Measurements from ENCODE around the gene HMCES. TPM values are rescaled to one million over a fixed set of nuclear protein-coding genes. Genes with fewer than 3 reads are reported as not detected.
A peak's percentile ranks its signal among the peaks of the same experiment; 100 is the strongest.

Gene HMCES
- total and polyA plus RNA-seq, 7 donors, result 15.2 to 41.2 (median 21.6) TPM

- Histone ChIP-seq H3K4me3 (no peak overlapping the region), H3K9me3 (no peaks in the 10 kb centered on the region), H3K27me3 (no peaks in the 10 kb centered on the region), H3K4me1 (peaks cover 2 to 13% (median 9%) of the 10 kb centered on the region in 4 donors), H3K36me3 (peaks cover 0 to 29% (median 0%) of the 10 kb centered on the region in 4 donors), H3K27ac (no peak overlapping the region)
- intact Hi-C loops (cut with DNase I), result no loop called here
- WGBS, 2 donors, result 93 to 97% methylated on average over 8 of the region's 8 CpGs
- TF ChIP-seq POLR2AphosphoS5 (IDR thresholded peaks at IDR 0.05) (no peak), CTCF (IDR thresholded peaks at IDR 0.05) (no peak), POLR2A (IDR thresholded peaks at IDR 0.05) (no peak), EP300 (IDR thresholded peaks at IDR 0.05) (no peak)
- DNase-seq, result peak; percentile 56
Observed at GRCh38 chr3:129320261-129320660, 41.6 kb downstream of the HMCES start.

GRCh38 chr3:129320825-129321487 lies 42.3 kb downstream of the HMCES start:
- H3K9me3 ChIP-seq, result no peaks in the 10 kb centered on the region
- H3K27ac ChIP-seq, result no peak overlapping the region
- no peaks in the 10 kb centered on the region for H3K27me3 ChIP-seq
- intact Hi-C loops (cut with DNase I), result no loop called here
- peaks cover 2 to 13% (median 9%) of the 10 kb centered on the region in 4 donors for H3K4me1 ChIP-seq
- TF ChIP-seq EP300 (IDR thresholded peaks at IDR 0.05) (no peak), POLR2AphosphoS5 (IDR thresholded peaks at IDR 0.05) (no peak), CTCF (IDR thresholded peaks at IDR 0.05) (no peak), POLR2A (IDR thresholded peaks at IDR 0.05) (no peak)
- peak; percentile 30 for DNase-seq
- H3K36me3 ChIP-seq, result peaks cover 0 to 29% (median 0%) of the 10 kb centered on the region in 4 donors
- H3K4me3 ChIP-seq, result no peak overlapping the region
- 93 to 95% methylated on average over 7 of the region's 7 CpGs for WGBS, 2 donors

- H3K9me3 ChIP-seq, result no peaks in the 10 kb centered on the region
- peaks cover 0 to 29% (median 0%) of the 10 kb centered on the region in 4 donors for H3K36me3 ChIP-seq
- H3K27ac ChIP-seq, result no peak overlapping the region
- intact Hi-C loops (cut with DNase I), result no loop called here
- no peak overlapping the region for H3K4me3 ChIP-seq
- no peaks in the 10 kb centered on the region for H3K27me3 ChIP-seq
- TF ChIP-seq POLR2A (IDR thresholded peaks at IDR 0.05) (no peak), CTCF (IDR thresholded peaks at IDR 0.05) (no peak), EP300 (IDR thresholded peaks at IDR 0.05) (no peak), POLR2AphosphoS5 (IDR thresholded peaks at IDR 0.05) (no peak)
- WGBS, 2 donors, result 92 to 93% methylated on average over 9 of the region's 9 CpGs
- peak; percentile 64 for DNase-seq
- peaks cover 0 to 11% (median 6%) of the 10 kb centered on the region in 4 donors for H3K4me1 ChIP-seq
Observed at GRCh38 chr3:129321887-129322286, 43.2 kb downstream of the HMCES start.

- Histone ChIP-seq H3K4me3 (no peak overlapping the region), H3K27me3 (no peaks in the 10 kb centered on the region), H3K9me3 (no peaks in the 10 kb centered on the region), H3K36me3 (peaks cover 0 to 29% (median 0%) of the 10 kb centered on the region in 4 donors), H3K27ac (no peak overlapping the region), H3K4me1 (no peaks in the 10 kb centered on the region)
- intact Hi-C loops (cut with DNase I), result no loop called here
- no peak for DNase-seq
- TF ChIP-seq EP300 (IDR thresholded peaks at IDR 0.05), result no peak
- TF ChIP-seq POLR2A (IDR thresholded peaks at IDR 0.05), result no peak
- WGBS, 2 donors, result 80 to 82% methylated on average over 12 of the region's 12 CpGs
Observed at GRCh38 chr3:129323651-129324294, 45.1 kb downstream of the HMCES start.

GRCh38 chr3:129324855-129325254 lies 46.2 kb downstream of the HMCES start:
- no peaks in the 10 kb centered on the region for H3K4me1 ChIP-seq
- H3K9me3 ChIP-seq, result no peaks in the 10 kb centered on the region
- no peak overlapping the region for H3K4me3 ChIP-seq
- TF ChIP-seq POLR2A (IDR thresholded peaks at IDR 0.05) (no peak), POLR2AphosphoS5 (IDR thresholded peaks at IDR 0.05) (no peak), EP300 (IDR thresholded peaks at IDR 0.05) (no peak)
- H3K36me3 ChIP-seq, result peaks cover 0 to 21% (median 0%) of the 10 kb centered on the region in 4 donors
- H3K27me3 ChIP-seq, result no peaks in the 10 kb centered on the region
- no peak overlapping the region for H3K27ac ChIP-seq
- WGBS, 2 donors, result 94 to 95% methylated on average over 12 of the region's 12 CpGs
- DNase-seq, result no peak
- intact Hi-C loops (cut with DNase I), result no loop called here
